HG02588 (cell line): ENCODE results near the gene APP.

ENCODE experiments used
- ATAC-seq: cut with Tn5 transposase; IDR thresholded peaks from one replicate; pipeline ENCODE4 v1.9.1; 2021; ENCODE audit warnings: mild to moderate bottlenecking, moderate library complexity; ENCODE audit not compliant: unreplicated experiment

APP gene

GRCh38 chr21:25837533-25838265 lies 332.9 kb downstream of the APP start:
- no peak for ATAC-seq

DNA sequence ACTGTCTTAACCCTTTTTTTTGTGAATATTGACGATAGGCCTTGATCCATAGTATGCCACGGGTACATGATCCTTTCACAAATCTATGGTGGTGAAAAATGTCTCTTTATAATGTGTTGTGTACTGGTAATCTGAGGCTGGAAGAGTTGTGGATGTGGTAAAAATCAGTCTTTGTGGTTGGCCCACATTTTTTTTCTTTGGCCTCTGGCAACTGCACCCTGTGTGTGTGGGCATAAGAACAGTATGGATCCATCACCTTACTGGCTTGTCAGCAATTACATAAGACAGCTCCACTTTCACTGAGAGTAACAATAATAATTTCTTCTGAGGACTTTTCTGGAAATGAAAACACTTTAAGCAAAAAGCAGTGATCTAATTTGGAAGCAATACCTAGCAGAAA lies 334.2 kb downstream of the APP start:
- ATAC-seq = no peak

DNA sequence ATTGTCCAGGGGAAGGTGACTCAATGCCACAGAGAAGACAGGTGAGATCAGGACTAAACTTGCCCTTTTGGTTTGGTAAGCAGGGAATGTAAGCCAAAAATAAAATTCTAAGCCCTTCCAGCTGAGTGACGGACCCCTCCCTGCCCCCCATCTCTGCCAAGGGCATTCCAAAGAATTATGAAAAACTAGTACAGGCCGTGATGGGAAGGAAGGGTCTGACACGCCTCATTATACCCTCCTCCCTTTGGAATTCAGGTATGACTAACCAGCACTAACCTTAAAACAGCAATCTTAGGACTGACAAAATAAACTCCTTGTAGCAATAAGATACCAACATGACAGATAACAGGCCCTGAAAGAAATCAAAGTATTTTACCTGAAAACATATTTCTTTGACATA lies 336.2 kb downstream of the APP start:
- ATAC-seq = no peak

- ATAC-seq = no peak
Measured at GRCh38 chr21:25831300-25831960, 339.1 kb downstream of the APP start.
